Measurements from ENCODE around the gene HCN3. TPM values are rescaled to one million over a fixed set of nuclear protein-coding genes. Genes with fewer than 3 reads are reported as not detected.
A peak's percentile ranks its signal among the peaks of the same experiment; 100 is the strongest.

The HCN3 gene
- total RNA-seq, 1 donor, result 1.4 TPM

DNA sequence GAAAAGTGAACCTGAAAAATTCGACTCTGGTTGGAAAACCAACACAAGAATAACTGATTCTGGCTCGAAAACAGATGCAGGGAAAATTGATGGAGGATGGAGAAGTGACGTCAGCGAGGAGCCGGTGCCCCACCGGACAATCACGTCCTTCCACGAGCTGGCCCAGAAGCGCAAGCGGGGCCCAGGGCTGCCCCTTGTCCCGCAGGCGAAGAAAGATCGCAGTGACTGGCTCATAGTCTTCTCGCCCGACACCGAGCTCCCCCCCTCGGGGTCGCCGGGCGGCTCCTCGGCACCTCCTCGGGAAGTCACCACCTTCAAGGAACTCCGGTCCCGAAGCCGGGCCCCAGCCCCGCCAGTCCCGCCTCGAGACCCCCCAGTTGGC, 45.3 kb downstream of the HCN3 start:
- TF ChIP-seq, protein P1, sequence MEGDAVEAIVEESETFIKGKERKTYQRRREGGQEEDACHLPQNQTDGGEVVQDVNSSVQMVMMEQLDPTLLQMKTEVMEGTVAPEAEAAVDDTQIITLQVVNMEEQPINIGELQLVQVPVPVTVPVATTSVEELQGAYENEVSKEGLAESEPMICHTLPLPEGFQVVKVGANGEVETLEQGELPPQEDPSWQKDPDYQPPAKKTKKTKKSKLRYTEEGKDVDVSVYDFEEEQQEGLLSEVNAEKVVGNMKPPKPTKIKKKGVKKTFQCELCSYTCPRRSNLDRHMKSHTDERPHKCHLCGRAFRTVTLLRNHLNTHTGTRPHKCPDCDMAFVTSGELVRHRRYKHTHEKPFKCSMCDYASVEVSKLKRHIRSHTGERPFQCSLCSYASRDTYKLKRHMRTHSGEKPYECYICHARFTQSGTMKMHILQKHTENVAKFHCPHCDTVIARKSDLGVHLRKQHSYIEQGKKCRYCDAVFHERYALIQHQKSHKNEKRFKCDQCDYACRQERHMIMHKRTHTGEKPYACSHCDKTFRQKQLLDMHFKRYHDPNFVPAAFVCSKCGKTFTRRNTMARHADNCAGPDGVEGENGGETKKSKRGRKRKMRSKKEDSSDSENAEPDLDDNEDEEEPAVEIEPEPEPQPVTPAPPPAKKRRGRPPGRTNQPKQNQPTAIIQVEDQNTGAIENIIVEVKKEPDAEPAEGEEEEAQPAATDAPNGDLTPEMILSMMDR (IDR thresholded peaks at IDR 0.05; ENCODE audit: insufficient read depth, low read length), result no peak
- DNase-seq (ENCODE audit: low read depth), result peak; percentile 39
- peak overlapping the region; percentile 93 for H3K4me3 ChIP-seq (ENCODE audit: low read depth, low read length)

DNA sequence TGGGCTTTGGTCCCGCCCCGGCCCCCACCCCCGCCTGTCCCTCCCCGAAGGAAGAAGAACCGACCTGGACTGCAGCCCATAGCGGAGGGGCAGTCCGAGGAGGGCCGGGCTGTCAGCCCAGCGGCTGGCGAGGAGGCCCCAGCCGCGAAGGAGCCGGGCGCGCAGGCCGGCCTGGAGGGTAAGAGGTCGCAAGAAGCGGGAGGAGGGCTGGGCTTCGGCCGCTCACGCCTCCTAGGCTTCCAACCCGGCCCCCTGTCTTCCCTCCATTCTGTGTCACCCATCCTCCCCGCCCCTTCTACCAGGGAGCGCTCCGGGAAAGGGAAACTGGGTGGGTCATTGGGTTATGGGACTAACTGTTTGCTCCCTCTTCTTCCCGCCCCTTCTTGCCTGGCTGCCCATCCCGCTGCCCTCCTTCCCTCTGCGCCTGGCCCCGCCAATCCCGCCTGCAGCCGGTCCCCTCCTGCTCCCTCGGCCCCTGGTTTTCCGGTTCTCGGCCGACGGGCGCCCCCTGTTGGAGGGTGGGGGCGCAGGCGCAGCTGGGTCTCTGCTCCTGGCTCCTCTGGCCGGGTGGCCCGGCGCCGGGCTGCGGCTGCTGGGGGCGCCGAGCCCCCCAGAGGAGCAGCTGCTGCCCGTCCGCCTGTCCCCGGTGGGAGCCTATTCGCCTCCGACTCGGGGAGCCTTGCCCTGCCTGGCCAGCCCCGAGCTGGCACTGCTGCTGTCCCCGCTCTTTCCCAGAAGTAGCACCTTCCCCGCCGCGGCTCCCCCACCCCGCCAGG, 45.9 kb downstream of the HCN3 start:
- H3K4me3 ChIP-seq (ENCODE audit: low read depth, low read length), result peak overlapping the region; percentile 93
- TF ChIP-seq, protein P1 (IDR thresholded peaks at IDR 0.05; ENCODE audit: insufficient read depth, low read length), result peak; percentile 84
- peak; percentile 94 for DNase-seq (ENCODE audit: low read depth)

DNA sequence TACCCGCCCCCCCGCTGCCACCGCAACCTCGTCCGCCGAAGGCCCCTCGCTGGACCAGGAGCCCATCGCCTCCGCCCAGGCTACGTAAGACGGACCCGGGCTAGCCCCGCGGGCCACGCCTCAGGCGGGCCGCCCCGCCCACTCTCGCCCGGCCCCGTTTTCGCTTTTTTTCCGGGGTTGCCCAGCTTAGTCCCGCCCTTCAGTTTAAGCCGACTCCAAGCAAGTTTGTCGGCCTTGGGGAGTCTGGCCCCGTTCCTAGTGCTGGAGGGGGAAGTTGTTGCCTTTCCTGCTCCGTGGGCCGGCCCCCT, 46.4 kb downstream of the HCN3 start:
- DNase-seq (ENCODE audit: low read depth), result peak; percentile 94
- peak overlapping the region; percentile 93 for H3K4me3 ChIP-seq (ENCODE audit: low read depth, low read length)
- TF ChIP-seq, protein P1 (IDR thresholded peaks at IDR 0.05; ENCODE audit: insufficient read depth, low read length), result no peak

DNA sequence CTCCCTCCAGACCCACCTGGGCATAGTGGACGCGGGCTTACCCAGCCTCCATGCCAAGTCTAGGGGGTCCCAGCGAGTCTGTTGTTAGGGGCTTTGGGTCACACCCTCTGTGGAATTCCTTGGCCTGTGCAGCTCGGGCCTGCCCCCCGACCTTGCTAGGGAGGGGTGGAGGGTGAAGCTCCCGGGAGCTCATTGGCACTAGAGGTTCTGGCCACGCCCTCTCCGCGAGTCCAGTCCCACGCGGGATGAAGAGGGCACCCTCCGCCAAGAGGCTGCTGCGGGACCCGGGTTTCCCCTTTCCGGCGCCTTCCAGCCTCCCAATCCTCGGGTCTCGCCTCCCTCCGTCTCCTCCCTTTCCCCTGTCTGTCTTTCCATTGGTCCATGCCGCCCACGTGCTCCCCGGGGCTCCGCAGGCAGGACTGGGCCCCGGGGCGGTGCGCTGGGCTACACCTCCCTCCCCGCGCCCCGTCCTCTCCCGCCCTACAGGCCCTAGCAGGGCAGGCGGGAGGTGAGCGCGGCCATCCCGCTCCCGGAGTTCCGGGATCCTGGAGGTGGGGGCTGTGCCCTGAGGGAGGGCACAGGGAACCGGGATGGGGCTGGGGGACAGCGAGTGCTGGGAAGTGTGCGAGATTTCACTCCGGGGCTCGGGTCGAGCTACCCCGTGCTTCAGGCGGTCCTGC, 46.9 kb downstream of the HCN3 start:
- peak overlapping the region; percentile 93 for H3K4me3 ChIP-seq (ENCODE audit: low read depth, low read length)
- TF ChIP-seq, protein P1 (IDR thresholded peaks at IDR 0.05; ENCODE audit: insufficient read depth, low read length), result no peak
- DNase-seq (ENCODE audit: low read depth), result peak; percentile 96

DNA sequence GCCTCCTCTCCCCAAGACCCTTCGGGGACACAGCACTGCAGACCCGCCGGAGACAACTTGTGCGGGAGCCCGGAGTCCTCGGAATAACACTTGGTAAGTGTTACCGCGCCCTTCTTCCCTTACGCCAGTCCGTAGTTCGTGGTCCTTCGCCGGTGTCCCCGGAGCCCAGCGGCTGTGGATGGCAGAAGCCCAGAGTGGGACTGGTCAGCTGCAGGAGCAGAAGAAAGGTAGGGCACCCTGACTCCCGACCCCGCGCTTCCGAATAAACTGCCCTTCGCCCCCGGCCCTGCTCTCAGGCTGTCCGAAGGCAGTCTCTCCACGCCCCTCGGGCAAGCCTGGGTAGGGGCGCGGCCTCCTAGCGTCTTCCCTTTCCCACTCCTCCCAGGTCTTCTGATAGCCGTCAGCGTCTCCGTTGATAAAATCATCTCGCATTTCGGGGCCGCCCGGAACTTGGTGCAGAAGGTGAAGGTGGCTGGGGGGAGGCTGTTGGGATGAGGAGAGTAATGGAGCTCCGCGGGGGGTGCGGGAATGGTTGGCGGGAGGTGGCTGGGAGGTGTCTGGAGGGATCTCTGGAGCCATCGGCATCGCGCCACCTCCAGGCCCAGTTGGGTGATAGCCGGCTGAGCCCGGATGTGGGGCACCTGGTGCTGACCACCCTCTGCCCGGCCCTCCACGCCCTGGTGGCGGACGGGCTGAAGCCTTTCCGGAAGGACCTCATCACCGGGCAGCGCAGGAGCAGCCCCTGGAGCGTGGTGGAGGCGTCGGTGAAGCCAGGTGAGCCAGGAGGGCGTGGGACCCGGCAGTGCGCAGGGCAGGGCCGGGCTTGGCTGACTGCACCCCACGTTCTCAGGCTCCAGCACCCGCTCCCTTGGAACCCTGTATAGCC, 47.7 kb downstream of the HCN3 start:
- peak; percentile 24 for DNase-seq (ENCODE audit: low read depth)
- peak overlapping the region; percentile 93 for H3K4me3 ChIP-seq (ENCODE audit: low read depth, low read length)
- TF ChIP-seq, protein P1 (IDR thresholded peaks at IDR 0.05; ENCODE audit: insufficient read depth, low read length), result peak; percentile 53

DNA sequence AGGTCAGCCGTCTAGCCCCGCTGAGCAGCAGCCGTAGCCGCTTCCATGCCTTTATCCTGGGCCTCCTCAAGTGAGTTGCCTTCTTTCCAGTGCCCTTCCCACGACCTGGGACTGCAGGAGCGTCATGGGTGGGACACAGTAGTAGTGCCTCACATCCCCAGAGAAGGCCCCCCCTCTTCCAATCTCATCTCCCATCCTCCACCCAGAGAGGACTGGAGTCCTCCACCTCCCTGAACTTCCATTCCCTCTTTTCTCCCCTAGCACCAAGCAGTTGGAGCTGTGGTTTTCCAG, 48.3 kb downstream of the HCN3 start:
- DNase-seq (ENCODE audit: low read depth), result no peak
- TF ChIP-seq, protein P1 (IDR thresholded peaks at IDR 0.05; ENCODE audit: insufficient read depth, low read length), result no peak
- peak overlapping the region; percentile 93 for H3K4me3 ChIP-seq (ENCODE audit: low read depth, low read length)

Data from fibroblast of the aortic adventitia (primary cell).